ENCODE results near the gene POLR3B. TPM values are rescaled to one million over a fixed set of nuclear protein-coding genes. Genes with fewer than 3 reads are reported as not detected.

The POLR3B gene
- polyA plus RNA-seq, 1 experiment = 6.4 TPM

DNA sequence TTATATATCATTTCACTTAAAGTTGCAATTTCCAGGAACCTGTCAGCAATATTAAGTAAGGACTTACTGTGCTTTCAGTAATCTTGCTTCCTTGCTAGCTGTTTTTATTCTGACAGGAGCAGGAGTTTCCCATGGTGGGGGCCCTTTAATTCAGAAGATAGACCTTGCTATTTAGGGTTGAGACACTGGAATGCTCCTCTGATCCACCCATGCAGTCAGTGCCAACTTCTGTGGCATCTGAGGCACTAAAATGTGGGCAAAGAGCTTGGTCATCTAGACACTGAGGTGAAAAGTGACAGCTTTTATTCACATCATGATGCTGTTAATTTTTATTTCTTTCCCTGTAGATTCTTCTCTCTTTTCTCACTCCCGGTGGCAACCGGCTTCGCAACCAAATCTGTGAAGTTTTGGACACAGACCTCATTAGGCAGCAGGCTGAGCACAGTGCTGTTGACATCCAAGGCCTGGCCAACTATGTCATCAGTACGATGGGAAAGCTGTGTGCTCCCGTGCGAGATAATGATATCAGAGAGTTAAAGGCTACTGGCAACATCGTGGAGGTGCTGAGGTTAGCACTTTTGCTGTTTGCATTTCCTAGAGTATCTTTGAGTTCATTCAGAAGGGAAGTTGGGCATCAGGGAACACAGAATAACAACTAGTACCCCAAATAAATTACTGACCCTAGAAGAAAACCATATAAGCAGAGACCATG, 36.3 kb upstream of the POLR3B start:
- Histone ChIP-seq H3K36me3 (ENCODE audit: control insufficient read depth, insufficient read depth, low read length) (peaks cover 4% of the 10 kb centered on the region), H3K4me3 (ENCODE audit: low read depth, low read length) (no peak overlapping the region), H3K27me3 (ENCODE audit: control insufficient read depth, insufficient read depth, low read length) (no peaks in the 10 kb centered on the region)
- ChIA-PET CTCF (no interaction called here), POLR2A (no interaction called here)
- DNase-seq (ENCODE audit: low read depth) = no peak
- TF ChIP-seq, protein P1, sequence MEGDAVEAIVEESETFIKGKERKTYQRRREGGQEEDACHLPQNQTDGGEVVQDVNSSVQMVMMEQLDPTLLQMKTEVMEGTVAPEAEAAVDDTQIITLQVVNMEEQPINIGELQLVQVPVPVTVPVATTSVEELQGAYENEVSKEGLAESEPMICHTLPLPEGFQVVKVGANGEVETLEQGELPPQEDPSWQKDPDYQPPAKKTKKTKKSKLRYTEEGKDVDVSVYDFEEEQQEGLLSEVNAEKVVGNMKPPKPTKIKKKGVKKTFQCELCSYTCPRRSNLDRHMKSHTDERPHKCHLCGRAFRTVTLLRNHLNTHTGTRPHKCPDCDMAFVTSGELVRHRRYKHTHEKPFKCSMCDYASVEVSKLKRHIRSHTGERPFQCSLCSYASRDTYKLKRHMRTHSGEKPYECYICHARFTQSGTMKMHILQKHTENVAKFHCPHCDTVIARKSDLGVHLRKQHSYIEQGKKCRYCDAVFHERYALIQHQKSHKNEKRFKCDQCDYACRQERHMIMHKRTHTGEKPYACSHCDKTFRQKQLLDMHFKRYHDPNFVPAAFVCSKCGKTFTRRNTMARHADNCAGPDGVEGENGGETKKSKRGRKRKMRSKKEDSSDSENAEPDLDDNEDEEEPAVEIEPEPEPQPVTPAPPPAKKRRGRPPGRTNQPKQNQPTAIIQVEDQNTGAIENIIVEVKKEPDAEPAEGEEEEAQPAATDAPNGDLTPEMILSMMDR (IDR thresholded peaks at IDR 0.05; ENCODE audit: insufficient read depth, low read depth, low read length) = no peak

DNA sequence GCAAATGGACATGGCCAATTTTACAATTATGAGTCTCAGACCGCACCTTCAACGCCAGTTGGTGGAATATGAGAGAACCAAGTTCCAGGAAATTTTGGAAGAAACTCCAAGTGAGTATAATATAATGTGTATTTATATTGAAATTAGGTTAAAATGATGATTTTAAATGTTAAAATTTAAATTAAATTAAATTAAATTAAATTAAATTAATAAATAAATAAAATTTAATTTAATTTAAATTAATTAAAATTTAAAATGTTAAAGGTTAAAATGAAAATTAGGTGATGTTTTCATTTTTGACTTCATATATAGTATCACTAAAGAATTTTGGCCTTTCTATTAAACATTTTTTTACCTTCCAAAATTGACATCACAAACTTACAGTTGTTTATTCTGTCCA, 34.0 kb upstream of the POLR3B start:
- no peak overlapping the region for H3K4me3 ChIP-seq (ENCODE audit: low read depth, low read length)
- DNase-seq (ENCODE audit: low read depth) = no peak
- ChIA-PET CTCF (interaction anchor here (1.0 kb wide), 1 partner anchor 97 kb away, joined by 3 read pairs; no protein-coding TSS in a partner anchor), POLR2A (no interaction called here)
- no peaks in the 10 kb centered on the region for H3K27me3 ChIP-seq (ENCODE audit: control insufficient read depth, insufficient read depth, low read length)
- H3K36me3 ChIP-seq (ENCODE audit: control insufficient read depth, insufficient read depth, low read length) = peaks cover 5% of the 10 kb centered on the region
- TF ChIP-seq, protein P1 (IDR thresholded peaks at IDR 0.05; ENCODE audit: insufficient read depth, low read depth, low read length) = no peak

DNA sequence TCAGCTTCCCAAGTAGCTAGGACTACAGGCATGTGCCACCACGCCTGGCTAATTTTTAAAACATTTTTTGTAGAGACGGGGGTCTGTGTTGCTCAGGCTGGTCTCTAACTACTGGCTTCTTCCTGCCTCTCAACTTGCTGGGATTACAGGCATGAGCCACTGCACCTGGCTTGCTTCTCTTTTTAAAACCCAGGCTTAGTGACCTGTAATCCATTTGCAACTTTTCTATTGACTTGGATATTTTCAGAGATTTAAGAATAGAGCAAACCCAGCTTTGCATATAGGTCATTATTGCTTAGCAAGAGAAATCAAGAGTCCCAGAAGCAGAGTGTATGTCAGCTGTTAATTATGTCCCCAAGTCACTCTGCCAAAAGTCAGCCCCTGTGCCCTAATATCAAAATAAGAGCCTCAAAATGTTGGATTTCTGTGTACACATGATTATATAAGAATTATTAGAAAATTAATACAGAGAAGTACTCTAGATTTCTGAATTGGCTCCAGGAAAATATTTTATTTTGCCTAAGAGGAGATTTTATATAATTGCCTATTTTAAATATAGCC, 30.2 kb upstream of the POLR3B start:
- CTCF ChIA-PET = no interaction called here
- POLR2A ChIA-PET = no interaction called here
- DNase-seq (ENCODE audit: low read depth) = no peak

DNA sequence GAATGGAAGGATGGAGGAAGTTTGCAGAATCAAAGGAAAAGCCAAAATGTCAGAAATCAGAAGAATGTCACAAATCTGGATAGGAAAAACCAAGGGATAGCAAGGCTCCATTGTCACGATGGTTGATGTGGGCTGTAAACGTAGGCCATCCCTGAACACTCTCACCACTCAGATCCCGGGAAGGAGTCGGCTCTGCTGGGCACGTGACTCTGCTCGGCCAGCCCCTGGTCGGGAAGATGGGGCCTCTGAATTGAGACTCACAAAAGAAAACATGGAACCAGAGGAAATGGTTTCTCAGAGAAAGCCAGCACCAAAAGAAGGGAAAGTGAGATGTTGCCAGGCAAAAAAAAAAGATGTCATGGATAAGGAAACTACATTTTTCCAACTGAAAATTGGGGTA, 28.8 kb upstream of the POLR3B start:
- CTCF ChIA-PET = no interaction called here
- no peak for DNase-seq (ENCODE audit: low read depth)
- POLR2A ChIA-PET = no interaction called here
- TF ChIP-seq, protein P1 (IDR thresholded peaks at IDR 0.05; ENCODE audit: insufficient read depth, low read depth, low read length) = no peak
- Histone ChIP-seq H3K27me3 (ENCODE audit: control insufficient read depth, insufficient read depth, low read length) (peaks cover 3% of the 10 kb centered on the region; the same call in 1 of the 2 replicates), H3K4me3 (ENCODE audit: low read depth, low read length) (no peak overlapping the region), H3K36me3 (ENCODE audit: control insufficient read depth, insufficient read depth, low read length) (peaks cover 9% of the 10 kb centered on the region)

More for the DNA sequence above, 30.2 kb upstream of the POLR3B start:
- peaks cover 3% of the 10 kb centered on the region; the same call in 1 of the 2 replicates for H3K27me3 ChIP-seq (ENCODE audit: control insufficient read depth, insufficient read depth, low read length)
- H3K4me3 ChIP-seq (ENCODE audit: low read depth, low read length) = no peak overlapping the region
- peaks cover 9% of the 10 kb centered on the region for H3K36me3 ChIP-seq (ENCODE audit: control insufficient read depth, insufficient read depth, low read length)
- TF ChIP-seq, protein P1 (IDR thresholded peaks at IDR 0.05; ENCODE audit: insufficient read depth, low read depth, low read length) = no peak

DNA sequence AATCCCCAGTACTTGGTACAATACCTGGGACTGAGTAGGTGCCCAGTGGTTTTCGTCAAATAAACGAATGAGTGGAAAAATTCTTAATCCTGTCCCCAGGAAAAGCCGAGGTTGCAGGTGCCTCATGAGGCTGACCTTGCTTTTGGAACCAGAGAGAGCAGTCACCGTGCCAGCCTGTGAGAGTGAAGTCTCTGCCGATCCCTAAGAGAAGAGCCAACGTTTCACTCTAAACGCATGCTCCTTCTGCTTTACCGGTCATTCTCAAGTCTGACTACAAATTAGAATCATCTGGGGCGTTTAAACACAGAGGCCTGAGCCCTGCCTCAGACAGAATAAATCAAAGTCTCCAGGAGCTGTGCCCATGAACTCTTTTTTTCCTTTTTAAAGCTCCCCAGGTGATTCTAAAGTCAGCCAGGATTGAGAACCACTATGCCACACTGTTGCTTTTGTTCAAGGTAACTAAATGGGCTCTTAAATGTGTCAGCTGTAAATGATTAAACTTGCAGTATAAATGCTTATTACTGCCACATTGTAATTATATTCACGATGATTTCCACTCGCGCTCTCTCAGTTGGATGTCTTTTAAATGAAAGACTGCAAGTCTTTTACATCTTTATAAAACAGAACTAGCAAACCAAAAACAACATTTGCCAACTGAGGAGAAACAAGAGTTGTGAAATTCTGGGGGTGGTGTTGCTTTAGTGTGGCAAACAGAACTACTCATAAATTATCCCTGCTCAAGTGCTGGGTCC, 28.1 kb upstream of the POLR3B start:
- peaks cover 9% of the 10 kb centered on the region for H3K36me3 ChIP-seq (ENCODE audit: control insufficient read depth, insufficient read depth, low read length)
- CTCF ChIA-PET = no interaction called here
- DNase-seq (ENCODE audit: low read depth) = no peak
- peaks cover 3% of the 10 kb centered on the region; the same call in 1 of the 2 replicates for H3K27me3 ChIP-seq (ENCODE audit: control insufficient read depth, insufficient read depth, low read length)
- TF ChIP-seq, protein P1 (IDR thresholded peaks at IDR 0.05; ENCODE audit: insufficient read depth, low read depth, low read length) = no peak
- H3K4me3 ChIP-seq (ENCODE audit: low read depth, low read length) = no peak overlapping the region
- POLR2A ChIA-PET = no interaction called here

All from BJ (cell line).